Sciatic nerve (tissue), 2 donors: ENCODE measurements around the gene JUN. TPM values are rescaled to one million over a fixed set of nuclear protein-coding genes. Genes with fewer than 3 reads are reported as not detected.
A peak's percentile ranks its signal among the peaks of the same experiment; 100 is the strongest.

ENCODE experiments used
- ATAC-seq: fragments of 200-7000 bp; cut with Tn5 transposase; one replicate; pipeline ENCODE4 v1.9.1; 2020; ENCODE audit warnings: mild to moderate bottlenecking, moderate library complexity
- DNase-seq: peaks from one replicate; pipeline ENCODE4 v3.0.0-alpha.2; 2020; ENCODE audit warnings: low spot score
- intact Hi-C: fragments of 100-400 bp; cut with DNase I; formaldehyde crosslinking; loops from one replicate; pipeline ENCODE4 v1.14.2; 2022
- total RNA-seq: library from RNA; stranded (reverse); fragmentation: NEBNext Ultra II Directional; extraction: Animal tissue kit (Norgen Biotek cat#: 25700); gene quantifications from one replicate; pipeline ENCODE4 v1.2.1, GENCODE V29; 2021
- donor health status: DM: no; HTN: no; CAD: no.
- donor health status: DM: no; HTN: no; CAD: no.

The JUN gene
- total RNA-seq, 1 donor from 2014 or later = 179 TPM

DNA sequence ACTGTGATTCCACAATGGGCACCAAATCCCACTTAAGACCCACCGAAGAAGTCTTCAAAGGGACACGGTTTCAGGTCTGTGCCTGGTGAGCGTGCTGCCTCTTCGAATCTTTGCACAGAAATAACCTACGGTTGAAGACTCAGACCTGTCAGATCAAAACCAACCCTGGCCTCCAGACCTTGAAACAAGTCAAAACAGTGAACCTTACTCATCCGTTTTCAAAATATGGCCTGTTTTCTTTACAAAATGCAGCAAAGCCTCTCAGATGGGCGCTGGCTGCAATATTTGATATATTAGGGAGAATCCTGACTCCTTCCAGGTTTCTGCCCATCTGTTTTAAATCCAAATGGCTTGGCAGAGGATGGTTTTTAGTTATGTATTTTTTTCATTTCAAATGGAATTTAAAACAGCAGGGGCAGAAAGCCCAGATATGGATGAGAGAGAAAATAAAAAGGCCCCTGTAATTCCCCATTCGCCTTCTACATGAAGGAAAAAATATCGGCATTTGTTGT, 14.0 kb downstream of the JUN start:
- ATAC-seq = no peak
- intact Hi-C loops = no loop called here
- DNase-seq = no peak

GRCh38 chr1:58768971-58769808, 14.7 kb downstream of the JUN start:
- DNase-seq (peak; percentile 93), ATAC-seq (peak; percentile 64)

DNA sequence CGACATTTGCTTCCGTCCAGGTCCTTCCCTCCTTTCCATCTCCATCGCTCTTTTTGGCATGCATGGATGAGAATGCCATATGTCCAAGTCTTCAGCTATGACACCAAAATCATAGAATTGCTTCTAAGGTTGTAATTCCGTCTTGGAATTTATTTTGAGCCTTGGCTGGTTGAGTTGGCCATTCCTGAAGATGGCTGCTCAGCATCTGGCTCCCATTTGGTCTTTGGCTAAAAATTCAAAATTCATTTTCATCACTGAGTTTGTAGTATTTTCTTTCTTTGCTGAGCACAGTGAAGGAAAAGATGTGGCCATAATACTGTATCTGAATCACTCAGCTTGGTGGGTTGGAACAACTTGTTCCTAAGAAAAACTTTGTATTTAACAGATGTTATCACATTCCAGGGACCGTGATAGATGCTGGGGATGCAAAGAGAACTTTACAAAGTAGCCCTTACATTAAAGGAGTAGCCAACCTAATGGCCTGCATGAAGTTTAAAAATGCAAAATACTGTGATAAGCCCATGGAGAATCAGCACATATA, 15.6 kb downstream of the JUN start:
- DNase-seq (no peak), ATAC-seq (peak; percentile 19)
- intact Hi-C loops = no loop called here

More at GRCh38 chr1:58768971-58769808, 14.7 kb downstream of the JUN start:
- intact Hi-C loops = no loop called here

GRCh38 chr1:58767143-58767542, 16.7 kb downstream of the JUN start:
- no peak for ATAC-seq
- intact Hi-C loops = no loop called here

GRCh38 chr1:58765441-58765840, 18.4 kb downstream of the JUN start:
- ATAC-seq = no peak
- no peak for DNase-seq
- intact Hi-C loops = no loop called here

More at GRCh38 chr1:58767143-58767542, 16.7 kb downstream of the JUN start:
- DNase-seq = no peak

DNA sequence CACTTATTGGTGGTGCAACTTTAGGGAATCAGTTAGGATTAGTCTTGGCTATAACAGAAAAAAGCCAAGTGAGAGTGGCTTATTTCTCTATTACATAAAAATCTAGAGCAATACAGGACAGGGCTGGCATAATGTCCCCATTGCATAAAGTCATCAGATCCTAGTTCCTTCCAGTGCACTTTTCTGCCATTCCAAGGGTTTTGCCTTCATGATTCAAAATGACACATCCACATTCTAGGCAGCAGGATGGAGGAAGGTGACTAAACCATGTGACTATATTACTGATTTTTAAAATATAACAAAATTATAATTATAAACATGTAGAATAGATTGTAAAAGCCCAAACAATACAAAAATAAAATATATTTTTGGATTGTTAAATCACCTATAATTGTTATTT, 18.8 kb downstream of the JUN start:
- DNase-seq (no peak), ATAC-seq (no peak)
- intact Hi-C loops = no loop called here

DNA sequence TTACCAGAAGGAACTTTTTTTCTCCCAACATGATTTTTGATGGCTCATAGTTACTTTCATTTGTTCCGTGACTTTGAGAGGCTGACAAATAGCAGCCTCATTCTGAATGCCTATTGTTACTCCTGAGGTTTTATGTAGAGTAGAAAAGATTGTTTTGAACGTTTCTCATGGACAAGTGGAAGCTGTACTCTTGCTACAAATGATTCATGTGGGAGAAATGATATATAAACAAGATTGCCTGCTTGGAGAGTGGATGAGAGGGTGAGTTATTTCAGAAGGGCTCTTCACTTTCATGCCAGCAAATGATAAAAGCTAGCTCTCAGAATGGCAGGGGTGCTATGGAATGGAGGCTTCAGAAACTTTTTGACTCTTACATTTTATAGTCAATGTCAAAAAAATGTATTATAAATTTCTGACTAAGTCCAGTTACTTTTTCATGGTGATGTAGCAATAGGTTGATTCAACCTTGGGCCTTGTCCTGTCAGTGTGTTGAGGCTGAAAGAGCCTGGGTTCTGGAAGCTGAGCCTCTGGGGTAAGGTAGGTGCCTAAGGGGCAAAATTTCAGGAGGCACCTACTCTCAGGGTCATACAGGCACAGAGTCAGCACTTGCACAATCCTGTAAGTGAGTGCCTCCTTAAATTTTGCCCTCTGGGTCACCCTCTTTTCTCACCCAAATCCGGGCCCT, 19.4 kb downstream of the JUN start:
- intact Hi-C loops = no loop called here
- DNase-seq (no peak), ATAC-seq (no peak)

DNA sequence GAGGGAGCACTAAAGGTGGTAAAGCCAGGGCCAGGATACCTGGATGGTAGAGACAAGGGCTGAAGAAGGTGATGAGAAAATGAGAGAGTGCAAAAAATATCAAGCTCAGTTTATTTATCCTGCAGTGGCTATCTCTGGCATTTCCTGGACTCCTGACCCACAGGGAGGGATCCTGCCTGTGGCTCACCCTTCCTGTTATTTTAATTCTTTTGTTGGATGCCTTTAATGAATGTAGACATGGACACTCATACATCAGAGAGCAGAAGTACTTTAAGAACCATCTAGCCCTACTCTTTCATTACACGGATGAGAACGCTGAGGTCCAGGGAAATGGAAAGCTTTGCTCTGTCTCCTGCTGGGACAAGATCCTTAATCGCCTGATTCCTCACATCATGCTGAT, 20.6 kb downstream of the JUN start:
- ATAC-seq (no peak), DNase-seq (no peak)
- intact Hi-C loops = no loop called here

DNA sequence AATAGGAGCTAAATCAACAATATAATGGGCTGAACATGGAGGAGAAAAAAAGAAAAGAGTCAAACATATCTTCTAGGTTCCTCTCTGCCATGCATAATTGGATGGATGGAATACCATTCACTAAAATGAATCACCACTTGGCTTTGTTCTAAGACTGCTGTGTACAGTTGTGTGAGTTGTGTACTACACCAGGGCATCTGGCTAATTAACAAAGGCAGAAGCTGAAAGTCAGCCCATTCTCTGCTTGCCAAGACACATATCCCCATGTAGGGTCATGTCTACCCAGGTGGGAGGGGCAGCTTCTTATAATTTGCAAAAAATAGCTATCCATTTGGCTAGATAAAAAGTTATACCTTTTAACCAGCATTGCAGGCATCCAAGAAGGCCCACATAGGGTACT, 21.0 kb downstream of the JUN start:
- no peak for DNase-seq
- ATAC-seq = no peak
- intact Hi-C loops = no loop called here

DNA sequence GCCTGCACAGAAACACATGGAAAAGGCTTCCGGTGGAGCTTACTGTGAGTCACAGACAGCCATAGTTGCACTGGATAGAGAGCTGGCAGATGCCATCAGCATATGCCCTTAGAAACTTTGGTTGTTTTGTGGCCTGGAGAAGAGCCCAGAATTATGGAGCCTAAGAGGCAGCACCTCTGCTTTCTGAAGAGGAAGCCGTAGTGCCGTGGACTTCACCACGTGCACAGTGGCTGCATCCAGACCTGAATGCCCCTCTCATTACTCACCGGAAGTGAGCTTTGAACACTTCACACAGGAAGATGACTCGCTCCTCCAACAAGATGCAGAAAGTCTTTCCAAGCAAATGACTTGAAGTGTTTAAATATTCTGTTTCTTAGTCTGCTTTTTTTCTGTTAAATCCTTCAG, 28.4 kb downstream of the JUN start:
- no peak for DNase-seq
- intact Hi-C loops = no loop called here
- peak; percentile 70 for ATAC-seq

DNA sequence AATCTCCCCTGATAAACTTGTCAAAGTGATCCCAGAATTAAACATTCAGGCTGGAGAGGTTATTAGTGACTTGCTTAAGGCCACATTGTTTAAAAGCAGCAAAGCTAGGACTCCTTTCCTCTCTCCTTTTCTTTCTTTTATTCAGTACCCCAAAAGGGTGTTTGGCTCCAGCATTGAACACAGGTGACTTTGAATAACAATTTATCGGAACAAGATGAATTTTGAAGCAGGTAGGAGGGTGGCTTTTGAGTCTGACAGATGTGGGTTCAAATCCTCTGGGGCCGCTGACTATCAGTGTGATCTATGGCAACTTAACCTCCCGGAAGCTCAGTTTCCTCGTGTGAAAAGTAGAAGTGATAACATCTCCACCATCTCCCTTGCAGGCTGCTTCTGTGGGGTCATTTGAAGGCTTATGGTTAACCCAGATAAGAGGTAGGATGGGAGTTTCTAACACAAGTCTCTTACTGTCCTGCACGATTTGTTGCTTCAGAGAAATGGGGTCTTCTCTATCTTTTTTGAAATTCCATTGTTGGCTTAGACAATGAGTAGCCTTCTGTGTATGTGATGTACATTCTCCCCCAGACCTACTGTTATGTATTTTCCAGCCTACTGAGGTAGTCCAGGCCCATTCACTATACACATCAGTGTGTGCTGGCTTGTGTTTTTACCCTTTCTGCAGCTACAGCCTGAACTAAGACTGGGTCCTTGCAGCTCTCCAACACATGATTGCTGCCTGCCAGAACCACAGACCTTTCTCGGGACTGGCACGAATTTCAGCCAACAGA, 29.0 kb downstream of the JUN start:
- ATAC-seq (no peak), DNase-seq (no peak)
- intact Hi-C loops = no loop called here

DNA sequence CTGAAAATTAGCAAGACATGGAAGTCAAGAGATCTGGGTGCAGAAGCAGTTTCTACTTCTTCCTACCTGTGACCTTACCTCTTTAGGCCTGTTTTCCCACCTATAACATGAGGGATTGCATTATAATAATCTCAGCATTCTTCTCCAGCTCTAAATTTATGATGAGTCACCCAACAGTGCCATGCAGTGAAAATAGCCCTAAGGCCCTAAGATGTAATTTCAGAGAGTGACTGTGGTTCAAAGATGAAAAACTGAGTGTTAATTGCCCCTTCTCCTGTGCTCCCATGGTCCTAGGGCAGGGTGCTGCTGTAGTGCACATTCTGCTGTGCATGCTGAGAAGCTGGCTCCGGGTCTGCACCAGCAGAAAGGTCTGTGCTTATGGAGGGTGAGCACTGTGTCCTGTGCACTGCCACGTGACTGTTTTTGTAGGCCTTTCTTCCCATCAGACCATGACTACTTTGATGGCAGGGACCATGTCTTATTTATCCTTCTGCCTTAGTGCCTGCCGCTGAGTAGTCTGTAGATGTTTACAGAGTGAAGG, 29.7 kb downstream of the JUN start:
- DNase-seq (no peak), ATAC-seq (no peak)
- intact Hi-C loops = no loop called here

DNA sequence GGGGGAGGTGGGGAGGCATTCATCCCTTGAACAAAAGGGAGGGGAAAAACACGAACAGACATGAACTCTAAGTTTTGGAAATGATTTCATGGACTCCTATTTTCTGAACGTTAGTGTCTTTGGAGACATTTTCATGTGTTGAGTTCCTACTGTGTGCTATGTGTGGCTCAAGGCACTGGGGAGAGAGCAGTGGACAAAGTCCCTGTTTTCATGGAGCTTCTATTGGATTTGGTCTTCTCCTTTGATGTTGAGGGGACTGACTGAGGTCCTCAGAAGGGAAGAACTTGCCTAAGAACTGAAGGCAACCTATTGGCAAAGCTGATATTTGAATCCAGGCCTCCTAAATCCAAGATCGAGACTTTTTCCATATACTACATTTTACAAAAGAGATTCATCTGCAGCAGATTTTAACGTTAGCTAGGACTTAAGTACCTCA, 30.4 kb downstream of the JUN start:
- ATAC-seq = no peak
- intact Hi-C loops = no loop called here
- no peak for DNase-seq

DNA sequence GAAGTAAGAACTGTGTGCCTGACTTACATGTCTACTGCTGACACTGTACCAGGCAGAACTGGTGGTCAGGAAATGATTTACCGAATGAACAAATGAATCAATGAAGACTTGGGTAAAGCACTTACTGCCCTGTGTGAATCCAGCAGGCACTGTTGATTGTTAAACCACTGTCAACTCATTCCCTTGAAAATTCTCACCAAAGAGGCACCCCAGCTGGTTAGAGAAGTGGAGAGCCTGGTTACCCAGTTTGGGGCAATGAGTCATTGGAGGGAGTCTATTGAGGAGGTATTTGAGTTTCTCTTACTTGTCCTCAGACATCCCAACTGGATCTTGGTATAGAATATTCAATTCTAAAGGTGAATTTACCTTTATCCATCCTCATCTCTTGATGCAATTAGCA, 34.2 kb downstream of the JUN start:
- DNase-seq (no peak), ATAC-seq (no peak)
- intact Hi-C loops = loop anchor here (5.0 kb wide), 1 partner anchor 497 kb away; no protein-coding TSS in a partner anchor

GRCh38 chr1:58748666-58749065, 35.2 kb downstream of the JUN start:
- DNase-seq (no peak), ATAC-seq (no peak)
- intact Hi-C loops = loop anchor here (5.0 kb wide), 1 partner anchor 496 kb away; no protein-coding TSS in a partner anchor

GRCh38 chr1:58746757-58747156, 37.1 kb downstream of the JUN start:
- no peak for ATAC-seq
- DNase-seq = no peak
- intact Hi-C loops = loop anchor here (5.0 kb wide), 1 partner anchor 494 kb away; no protein-coding TSS in a partner anchor

DNA sequence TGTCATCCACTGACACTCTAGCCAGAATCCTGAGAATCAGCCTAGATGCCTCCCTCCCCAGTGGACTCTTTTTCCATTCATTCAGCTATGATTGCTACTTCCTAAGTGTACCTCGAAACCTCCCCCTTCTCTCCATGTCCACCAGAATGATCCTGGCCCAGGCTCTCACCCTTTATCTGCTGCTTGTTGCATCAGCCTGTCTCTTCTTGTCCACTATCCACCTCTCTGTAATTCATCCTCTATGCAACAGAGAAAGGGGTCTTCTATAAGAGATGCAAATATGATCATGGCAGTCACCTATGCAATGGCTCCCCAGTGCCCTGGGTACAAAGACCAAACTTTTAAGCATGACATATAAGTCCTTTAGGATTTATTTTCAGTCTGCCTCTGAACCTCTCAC, 37.7 kb downstream of the JUN start:
- intact Hi-C loops = loop anchor here (5.0 kb wide), 1 partner anchor 494 kb away; no protein-coding TSS in a partner anchor

DNA sequence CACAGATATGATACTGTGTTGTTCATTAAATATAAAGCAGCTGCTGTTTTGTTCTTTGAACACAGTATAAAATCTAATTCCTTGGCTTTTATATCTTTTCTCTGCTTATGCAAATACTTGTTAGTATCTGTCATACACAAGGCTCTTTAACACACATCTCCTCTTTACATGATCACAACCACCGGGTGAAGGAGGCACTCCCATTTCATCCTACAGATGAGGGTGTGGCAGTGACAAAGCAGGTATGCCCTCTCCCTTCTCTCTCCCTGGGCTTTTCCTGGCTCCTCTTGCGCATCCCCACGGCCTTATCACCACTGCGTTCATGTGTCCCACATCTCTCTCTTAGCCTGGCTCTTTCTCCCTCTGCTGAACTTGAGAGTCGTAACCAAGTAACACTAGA, 38.2 kb downstream of the JUN start:
- intact Hi-C loops = loop anchor here (5.0 kb wide), 1 partner anchor 493 kb away; no protein-coding TSS in a partner anchor
- ATAC-seq (no peak), DNase-seq (no peak)

More for the DNA sequence above, 37.7 kb downstream of the JUN start:
- no peak for DNase-seq
- no peak for ATAC-seq
